GM13976 (cell line): Measurements from ENCODE around the gene VDR.

ENCODE experiments used
- DNase-seq: peaks from one replicate; pipeline ENCODE4 v3.0.0; 2012; ENCODE audit warnings: low spot score
- CTCF ChIP-seq: IDR thresholded peaks from 2 replicates; pipeline ENCODE4 v1.5.1; 2012; ENCODE audit warnings: borderline replicate concordance, mild to moderate bottlenecking; ENCODE audit not compliant: insufficient read depth; ENCODE audit errors: extremely low read depth, missing control alignments, control extremely low read depth
- in situ Hi-C: fragments of 300-500 bp; cut with MboI; formaldehyde crosslinking; loops from one replicate; pipeline ENCODE4 v1.12.0; 2022; ENCODE audit warnings: low sequenced_read_pairs, mixed read lengths, inconsistent platforms; ENCODE audit not compliant: unreplicated experiment

The VDR gene

GRCh38 chr12:47841501-47841900 is 63.3 kb downstream of the VDR start:
- no peak for DNase-seq
- TF ChIP-seq CTCF = no peak
- in situ Hi-C loops = no loop called here

GRCh38 chr12:47840571-47840970 is 64.2 kb downstream of the VDR start:
- in situ Hi-C loops = no loop called here
- no peak for TF ChIP-seq CTCF
- no peak for DNase-seq

- DNase-seq = no peak
- no peak for TF ChIP-seq CTCF
- in situ Hi-C loops = loop anchor here (10.0 kb wide), 1 partner anchor 105 kb away; no protein-coding TSS in a partner anchor
These were observed 65.4 kb downstream of the VDR start for GRCh38 chr12:47839214-47839876.

- peak; percentile 39 for TF ChIP-seq CTCF
- DNase-seq = no peak
- in situ Hi-C loops = loop anchor here (10.0 kb wide), 1 partner anchor 104 kb away; no protein-coding TSS in a partner anchor
These were observed 66.4 kb downstream of the VDR start for GRCh38 chr12:47838286-47838931.

- peak; percentile 68 for DNase-seq
- in situ Hi-C loops = loop anchor here (10.0 kb wide), 1 partner anchor 103 kb away; no protein-coding TSS in a partner anchor
- peak; percentile 90 for TF ChIP-seq CTCF
These were observed 67.3 kb downstream of the VDR start for GRCh38 chr12:47837190-47838171.

- no peak for DNase-seq
- in situ Hi-C loops = loop anchor here (10.0 kb wide), 1 partner anchor 101 kb away; no protein-coding TSS in a partner anchor
- TF ChIP-seq CTCF = no peak
These were observed 69.0 kb downstream of the VDR start for GRCh38 chr12:47835831-47836155.
